Measurements from ENCODE around the gene CD84.

DNA sequence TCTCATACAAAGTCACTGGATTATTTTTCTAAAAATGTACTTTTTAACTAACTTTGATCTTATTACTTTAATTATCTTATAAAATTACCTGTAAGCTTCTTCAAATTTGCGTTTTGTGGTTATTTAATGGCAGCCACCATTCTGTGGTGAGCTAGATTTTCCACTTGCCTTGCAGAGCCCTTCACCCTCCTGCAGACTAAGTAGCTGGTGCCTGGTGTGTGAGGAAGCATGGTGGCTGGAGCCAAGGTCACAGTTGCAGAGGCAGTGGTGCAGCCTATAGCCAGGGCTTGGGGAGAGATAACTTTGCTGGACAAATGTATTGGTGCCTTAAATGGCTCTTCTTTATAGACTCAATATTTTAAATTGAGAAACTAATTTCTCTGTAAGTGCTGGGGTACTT is 11.2 kb upstream of the CD84 start:
- TF ChIP-seq SIN3A (IDR thresholded peaks at IDR 0.05; ENCODE audit: borderline replicate concordance, insufficient read depth, low read length) (no peak), POLR2AphosphoS5 (IDR thresholded peaks at IDR 0.05; ENCODE audit: low read depth, low read length) (no peak), TAF1 (IDR thresholded peaks at IDR 0.05; ENCODE audit: borderline replicate concordance, insufficient read depth, low read length) (no peak), FOXP2 (optimal IDR thresholded peaks at IDR 0.05; ENCODE audit: borderline replicate concordance, extremely low read depth, extremely low read length, insufficient read depth) (no peak)
- TF ChIP-seq, protein P1, sequence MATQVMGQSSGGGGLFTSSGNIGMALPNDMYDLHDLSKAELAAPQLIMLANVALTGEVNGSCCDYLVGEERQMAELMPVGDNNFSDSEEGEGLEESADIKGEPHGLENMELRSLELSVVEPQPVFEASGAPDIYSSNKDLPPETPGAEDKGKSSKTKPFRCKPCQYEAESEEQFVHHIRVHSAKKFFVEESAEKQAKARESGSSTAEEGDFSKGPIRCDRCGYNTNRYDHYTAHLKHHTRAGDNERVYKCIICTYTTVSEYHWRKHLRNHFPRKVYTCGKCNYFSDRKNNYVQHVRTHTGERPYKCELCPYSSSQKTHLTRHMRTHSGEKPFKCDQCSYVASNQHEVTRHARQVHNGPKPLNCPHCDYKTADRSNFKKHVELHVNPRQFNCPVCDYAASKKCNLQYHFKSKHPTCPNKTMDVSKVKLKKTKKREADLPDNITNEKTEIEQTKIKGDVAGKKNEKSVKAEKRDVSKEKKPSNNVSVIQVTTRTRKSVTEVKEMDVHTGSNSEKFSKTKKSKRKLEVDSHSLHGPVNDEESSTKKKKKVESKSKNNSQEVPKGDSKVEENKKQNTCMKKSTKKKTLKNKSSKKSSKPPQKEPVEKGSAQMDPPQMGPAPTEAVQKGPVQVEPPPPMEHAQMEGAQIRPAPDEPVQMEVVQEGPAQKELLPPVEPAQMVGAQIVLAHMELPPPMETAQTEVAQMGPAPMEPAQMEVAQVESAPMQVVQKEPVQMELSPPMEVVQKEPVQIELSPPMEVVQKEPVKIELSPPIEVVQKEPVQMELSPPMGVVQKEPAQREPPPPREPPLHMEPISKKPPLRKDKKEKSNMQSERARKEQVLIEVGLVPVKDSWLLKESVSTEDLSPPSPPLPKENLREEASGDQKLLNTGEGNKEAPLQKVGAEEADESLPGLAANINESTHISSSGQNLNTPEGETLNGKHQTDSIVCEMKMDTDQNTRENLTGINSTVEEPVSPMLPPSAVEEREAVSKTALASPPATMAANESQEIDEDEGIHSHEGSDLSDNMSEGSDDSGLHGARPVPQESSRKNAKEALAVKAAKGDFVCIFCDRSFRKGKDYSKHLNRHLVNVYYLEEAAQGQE (IDR thresholded peaks at IDR 0.05; ENCODE audit: insufficient read depth in 1 of 2, low read depth in 2 of 2, low read length in 2 of 2), result no peak
